Activated T-helper 2 cell treated with anti-CD3 and anti-CD28 coated beads, Interferon-gamma antibody, Interleukin-2, Interleukin-4, amounts not matched to agents 10 μg/mL and 5 μg/mL and 100 μg/mL, durations not matched to agents 14 hours and 24 hours and 36 hours (primary cell): ENCODE data around the gene RNU2-1. TPM values are rescaled to one million over a fixed set of nuclear protein-coding genes. Genes with fewer than 3 reads are reported as not detected.
"Not testable (repeated sequence)": the region's sequence is repeated elsewhere in the genome, so short reads cannot be mapped to it uniquely, and the experiment has no call there.

Experiments
- DNase-seq: peaks from one replicate; pipeline ENCODE4 v3.0.0; 2021; ENCODE audit warnings: low spot score
- H3K27ac Mint-ChIP-seq: one replicate; pipeline ENCODE4 v1.8.0; 2021; ENCODE audit warnings: mixed read lengths
- H3K27me3 Mint-ChIP-seq: one replicate; pipeline ENCODE4 v1.8.0; 2021; ENCODE audit warnings: low read depth, mixed read lengths
- H3K36me3 Mint-ChIP-seq: one replicate; pipeline ENCODE4 v1.8.0; 2021; ENCODE audit warnings: low read depth, mixed read lengths
- H3K4me1 Mint-ChIP-seq: one replicate; pipeline ENCODE4 v1.8.0; 2021; ENCODE audit warnings: low read depth, mixed read lengths
- H3K4me3 Mint-ChIP-seq: one replicate; pipeline ENCODE4 v1.8.0; 2021; ENCODE audit warnings: low read depth, mild to moderate bottlenecking, moderate library complexity, mixed read lengths
- H3K9me3 Mint-ChIP-seq: one replicate; pipeline ENCODE4 v1.8.0; 2021; ENCODE audit warnings: mixed read lengths
- intact Hi-C: fragments of 100-400 bp; cut with micrococcal nuclease; formaldehyde crosslinking; loops from one replicate; pipeline ENCODE4 v1.15.1; 2023
- total RNA-seq: library from RNA; stranded (reverse); gene quantifications from 2 replicates; pipeline ENCODE4 v1.2.3, GENCODE V29; 2022

The RNU2-1 gene
- total RNA-seq, 1 donor from 2014 or later, result 5,636 TPM

DNA sequence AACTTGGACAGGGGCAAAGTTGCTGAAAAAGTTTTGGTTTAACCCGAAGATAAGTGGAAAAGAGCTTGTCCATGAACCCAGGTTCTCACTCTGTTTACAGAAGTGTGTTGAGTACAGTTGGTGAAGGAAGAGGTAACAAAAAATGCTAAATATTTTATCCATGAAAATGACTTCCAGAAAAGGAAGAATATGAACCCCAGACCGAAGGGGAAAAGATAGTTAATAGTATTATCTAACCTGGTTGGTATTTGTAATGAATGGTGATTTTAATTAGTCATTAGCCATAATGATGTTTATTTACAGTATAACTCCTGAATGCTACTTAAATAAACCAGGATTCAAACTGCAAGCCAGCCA, 22.7 kb downstream of the RNU2-1 start:
- Mint-ChIP-seq H3K4me3 (peak overlapping the region; percentile 99), H3K36me3 (peaks cover 50% of the 10 kb centered on the region), H3K9me3 (no peaks in the 10 kb centered on the region), H3K4me1 (peaks cover 29% of the 10 kb centered on the region), H3K27ac (peak overlapping the region; percentile 93), H3K27me3 (no peaks in the 10 kb centered on the region)
- DNase-seq, result no peak
- intact Hi-C loops, result loop anchor here (1.0 kb wide), 2 partner anchors 39 to 104 kb away; no protein-coding TSS in a partner anchor

DNA sequence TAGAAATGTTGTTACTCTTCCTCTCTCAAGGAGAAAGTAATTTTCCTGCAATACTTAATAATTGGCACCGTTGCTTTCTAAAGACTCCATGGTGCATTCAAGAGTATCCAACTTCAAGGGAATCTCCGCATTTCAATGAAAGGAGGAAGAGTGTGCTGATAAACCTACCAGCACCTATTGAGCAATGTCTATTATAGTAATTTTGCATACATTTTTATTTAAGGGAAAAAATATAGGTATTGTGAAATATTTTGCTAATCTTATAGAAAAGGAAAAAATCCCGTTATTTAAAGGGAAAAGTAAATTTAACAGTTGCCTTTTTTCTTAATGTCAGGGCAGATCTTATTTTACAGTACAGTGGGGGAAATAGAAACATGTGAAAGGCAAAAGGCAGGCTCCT, 23.2 kb downstream of the RNU2-1 start:
- no peaks in the 10 kb centered on the region for H3K9me3 Mint-ChIP-seq
- no peaks in the 10 kb centered on the region for H3K27me3 Mint-ChIP-seq
- peak overlapping the region; percentile 93 for H3K27ac Mint-ChIP-seq
- peaks cover 48% of the 10 kb centered on the region for H3K36me3 Mint-ChIP-seq
- peak overlapping the region; percentile 99 for H3K4me3 Mint-ChIP-seq
- H3K4me1 Mint-ChIP-seq, result peaks cover 29% of the 10 kb centered on the region
- DNase-seq, result no peak
- intact Hi-C loops, result no loop called here

DNA sequence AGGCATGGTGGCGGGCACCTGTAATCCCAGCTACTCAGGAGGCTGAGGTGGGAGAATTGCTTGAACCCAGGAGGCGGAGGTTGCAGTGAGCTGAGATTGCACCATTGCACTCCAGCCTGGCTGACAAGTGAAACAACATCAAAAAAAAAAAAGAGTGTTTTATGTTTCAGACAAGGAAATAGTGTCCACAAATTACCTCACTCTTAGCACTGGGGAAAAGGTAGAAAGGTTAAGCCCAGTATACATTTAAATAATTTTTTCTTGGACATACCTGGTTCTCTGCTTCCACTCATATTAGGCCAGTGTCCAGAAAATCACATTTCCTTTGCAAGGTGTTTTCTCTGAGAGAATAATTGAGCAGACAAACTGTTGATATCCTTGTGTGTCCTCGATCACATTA, 30.8 kb downstream of the RNU2-1 start:
- peaks cover 59% of the 10 kb centered on the region for H3K36me3 Mint-ChIP-seq
- intact Hi-C loops, H3K4me1 Mint-ChIP-seq, H3K27ac Mint-ChIP-seq, DNase-seq, H3K9me3 Mint-ChIP-seq, H3K27me3 Mint-ChIP-seq, H3K4me3 Mint-ChIP-seq: not testable (repeated sequence)

DNA sequence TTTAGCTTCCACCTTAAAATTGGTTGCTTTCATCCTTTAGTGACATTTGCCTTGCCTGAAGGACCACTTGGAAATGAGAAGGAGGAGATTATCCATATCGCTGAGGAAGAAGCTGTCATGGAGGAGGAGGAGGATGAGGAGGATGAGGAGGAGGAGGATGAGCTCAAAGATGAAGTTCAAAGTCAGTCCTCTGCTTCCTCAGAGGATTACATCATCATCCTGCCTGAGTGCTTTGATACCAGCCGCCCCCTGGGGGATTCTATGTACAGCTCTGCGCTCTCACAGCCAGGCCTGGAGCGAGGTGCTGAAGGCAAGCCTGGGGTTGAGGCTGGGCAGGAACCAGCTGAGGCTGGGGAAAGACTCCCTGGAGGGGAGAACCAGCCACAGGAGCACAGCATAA, 33.6 kb downstream of the RNU2-1 start:
- H3K27ac Mint-ChIP-seq, result no peak overlapping the region
- no peak for DNase-seq
- no peaks in the 10 kb centered on the region for H3K9me3 Mint-ChIP-seq
- intact Hi-C loops, result no loop called here
- no peaks in the 10 kb centered on the region for H3K4me1 Mint-ChIP-seq
- H3K27me3 Mint-ChIP-seq, result no peaks in the 10 kb centered on the region
- H3K4me3 Mint-ChIP-seq, result no peak overlapping the region
- peaks cover 62% of the 10 kb centered on the region for H3K36me3 Mint-ChIP-seq

DNA sequence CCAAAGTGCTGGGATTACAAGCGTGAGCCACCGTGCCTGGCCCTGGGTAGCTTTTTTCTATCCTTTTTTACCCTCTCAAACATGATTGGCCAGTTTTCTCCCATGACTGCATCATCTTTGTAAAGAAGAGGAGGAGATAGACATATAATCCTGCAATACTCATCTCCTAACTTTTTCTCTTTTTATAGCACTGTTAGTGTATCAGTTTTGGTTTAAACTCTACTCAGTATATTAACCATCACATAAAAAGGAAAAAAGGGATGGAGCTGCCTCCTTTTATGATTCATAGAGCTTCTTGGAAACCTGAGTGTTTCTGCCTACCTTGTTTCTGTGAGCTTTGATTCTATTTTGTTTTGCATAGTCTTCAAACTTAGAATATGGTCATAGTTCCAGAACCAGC, 34.1 kb downstream of the RNU2-1 start:
- no peak overlapping the region for H3K4me3 Mint-ChIP-seq
- intact Hi-C loops, result no loop called here
- H3K36me3 Mint-ChIP-seq, result peaks cover 66% of the 10 kb centered on the region
- no peaks in the 10 kb centered on the region for H3K9me3 Mint-ChIP-seq
- no peak for DNase-seq
- H3K4me1 Mint-ChIP-seq, result no peaks in the 10 kb centered on the region
- no peaks in the 10 kb centered on the region for H3K27me3 Mint-ChIP-seq
- H3K27ac Mint-ChIP-seq, result peak overlapping the region; percentile 33

DNA sequence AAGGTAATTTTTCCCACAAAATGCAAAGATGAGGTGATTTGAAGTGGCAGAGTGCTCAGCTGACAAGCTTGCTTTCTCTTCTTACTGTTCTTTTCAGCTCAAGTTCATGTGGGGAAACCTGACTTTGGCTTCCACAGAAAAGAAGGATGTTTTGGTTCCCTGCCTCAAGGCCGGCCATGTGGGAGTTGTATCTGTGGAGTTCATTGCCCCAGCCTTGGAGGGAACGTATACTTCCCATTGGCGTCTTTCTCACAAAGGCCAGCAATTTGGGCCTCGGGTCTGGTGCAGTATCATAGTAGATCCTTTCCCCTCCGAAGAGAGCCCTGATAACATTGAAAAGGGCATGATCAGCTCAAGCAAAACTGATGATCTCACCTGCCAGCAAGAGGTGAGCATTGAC, 40.5 kb downstream of the RNU2-1 start:
- Mint-ChIP-seq H3K9me3 (no peaks in the 10 kb centered on the region), H3K36me3 (peaks cover 78% of the 10 kb centered on the region), H3K27me3 (no peaks in the 10 kb centered on the region), H3K4me3 (no peak overlapping the region), H3K4me1 (no peaks in the 10 kb centered on the region), H3K27ac (no peak overlapping the region)
- DNase-seq, result no peak
- intact Hi-C loops, result no loop called here

DNA sequence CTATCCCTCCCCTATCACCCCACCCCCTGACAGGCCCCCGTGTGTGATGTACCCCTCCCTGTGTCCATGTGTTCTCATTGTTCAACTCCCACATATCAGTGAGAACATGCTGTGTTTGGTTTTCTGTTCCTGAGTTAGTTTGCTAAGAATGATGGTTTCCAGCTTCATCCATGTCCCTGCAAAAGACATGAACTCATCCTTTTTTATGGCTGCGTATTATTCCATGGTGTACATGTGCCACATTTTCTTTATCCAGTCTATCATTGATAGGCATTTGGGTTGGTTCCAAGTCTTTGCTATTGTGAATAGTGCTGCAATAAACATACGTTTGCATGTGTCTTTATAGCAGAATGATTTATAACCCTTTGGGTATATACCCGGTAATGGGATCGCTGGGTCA, 47.1 kb downstream of the RNU2-1 start:
- not testable (repeated sequence) for H3K9me3 Mint-ChIP-seq, H3K4me3 Mint-ChIP-seq
- H3K36me3 Mint-ChIP-seq, result peaks cover 54% of the 10 kb centered on the region

DNA sequence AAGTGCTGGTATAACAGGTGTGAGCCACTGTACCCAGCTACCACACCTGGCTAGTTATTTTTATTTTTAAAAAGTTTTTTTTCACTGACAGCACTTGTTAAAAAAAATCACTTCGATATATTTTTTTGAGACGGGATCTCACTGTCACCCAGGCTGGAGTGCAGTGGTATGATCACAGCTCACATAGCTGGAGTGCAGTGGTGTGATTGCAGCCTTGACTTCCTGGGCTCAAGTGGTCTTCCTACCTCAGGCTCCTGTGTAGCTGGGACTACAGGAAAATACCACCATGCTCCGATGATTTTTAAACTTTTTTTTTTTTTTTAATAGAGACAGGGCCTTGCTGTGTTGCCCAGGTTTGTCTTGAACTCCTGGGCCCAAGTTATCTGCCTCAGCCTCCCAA, 49.9 kb downstream of the RNU2-1 start:
- Mint-ChIP-seq H3K36me3 (peaks cover 41% of the 10 kb centered on the region), H3K9me3 (no peaks in the 10 kb centered on the region), H3K4me1 (no peaks in the 10 kb centered on the region), H3K27me3 (no peaks in the 10 kb centered on the region), H3K27ac (no peak overlapping the region), H3K4me3 (no peak overlapping the region)
- DNase-seq, result no peak
- intact Hi-C loops, result no loop called here

More for the DNA sequence above, 47.1 kb downstream of the RNU2-1 start:
- H3K27me3 Mint-ChIP-seq, DNase-seq, intact Hi-C loops, H3K4me1 Mint-ChIP-seq, H3K27ac Mint-ChIP-seq: not testable (repeated sequence)

Other genes with a start within 250 kb of the RNU2-1 start
- 1,137 and 1,172 TPM in 2 replicates for gene RPL27, start 235.6 kb downstream of the RNU2-1 start, total RNA-seq
- gene IFI35, start 227.2 kb downstream of the RNU2-1 start, total RNA-seq, result 49.1 and 51.2 TPM in 2 replicates
- 18.6 and 21.7 TPM in 2 replicates for gene VAT1, start 211.6 kb downstream of the RNU2-1 start, total RNA-seq
- 0.05 TPM in 1 of 2 replicates, not detected in the other for gene RND2, start 208.7 kb downstream of the RNU2-1 start, total RNA-seq
- gene BRCA1, start 108.6 kb downstream of the RNU2-1 start, total RNA-seq, result 66.4 and 68.3 TPM in 2 replicates
- 49.1 and 50.8 TPM in 2 replicates for gene NBR1, start 62.8 kb downstream of the RNU2-1 start, total RNA-seq
- 18.5 and 22.0 TPM in 2 replicates for gene TMEM106A, start 22.1 kb downstream of the RNU2-1 start, total RNA-seq
- not detected in 2 replicates for gene CCDC200, start 5.4 kb downstream of the RNU2-1 start, total RNA-seq
- 4.0 and 4.9 TPM in 2 replicates for gene ARL4D, start 165.0 kb upstream of the RNU2-1 start, total RNA-seq
- gene DHX8, start 250.0 kb upstream of the RNU2-1 start, total RNA-seq, result 53.2 and 56.8 TPM in 2 replicates